Measurements from ENCODE around the gene LDB2.
"Not testable (repeated sequence)": the region's sequence is repeated elsewhere in the genome, so short reads cannot be mapped to it uniquely, and the experiment has no call there.

LDB2 gene

DNA sequence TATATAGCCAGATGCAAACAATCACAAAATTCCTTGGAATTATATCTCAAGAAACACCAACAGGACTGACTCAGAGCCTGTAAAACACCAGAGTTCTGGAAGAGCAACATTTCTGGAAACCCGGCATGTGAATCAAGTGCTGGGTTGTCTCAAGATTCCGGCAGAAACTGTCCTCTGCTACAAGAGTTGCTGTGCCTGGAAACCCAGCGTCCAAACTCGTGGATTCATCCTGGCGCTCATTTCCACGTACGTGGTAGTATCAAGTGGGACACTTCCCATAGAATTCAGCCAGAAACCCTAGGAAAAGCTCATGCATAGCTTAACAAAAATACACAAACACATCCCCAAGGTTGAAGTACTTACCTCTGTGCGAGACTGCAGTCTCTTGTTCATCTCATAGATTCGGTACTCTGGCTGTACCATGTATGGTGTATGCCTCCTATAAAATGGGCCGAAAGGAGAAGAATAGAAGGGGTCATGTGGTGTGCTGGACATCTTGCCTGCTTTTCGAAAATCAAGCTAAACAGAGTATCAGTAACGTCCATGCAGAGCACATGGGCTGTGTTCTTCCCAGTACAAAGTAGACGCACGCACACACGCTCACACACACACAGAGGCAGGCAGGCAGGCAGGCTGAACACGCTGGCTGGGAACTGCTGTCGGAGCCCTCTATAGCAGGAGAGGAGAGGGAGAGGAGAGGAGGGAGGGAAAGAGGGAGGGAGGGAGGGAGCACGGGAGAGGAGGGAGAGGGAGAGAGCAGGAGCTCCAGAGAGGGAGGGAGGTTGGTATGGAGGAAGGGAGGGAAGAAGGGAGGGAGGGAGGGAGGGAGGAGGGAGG, at the start of gene LDB2:
Gene LDB2, minus strand, starts transcription at position 655 of the 837 bp plus-strand sequence.
- no peak for DNase-seq

- DNase-seq: no peak
These were observed 44.0 kb upstream of the LDB2 start for GRCh38 chr4:16942491-16942890.

GRCh38 chr4:16939178-16939577, 40.7 kb upstream of the LDB2 start:
- no peak for DNase-seq

DNA sequence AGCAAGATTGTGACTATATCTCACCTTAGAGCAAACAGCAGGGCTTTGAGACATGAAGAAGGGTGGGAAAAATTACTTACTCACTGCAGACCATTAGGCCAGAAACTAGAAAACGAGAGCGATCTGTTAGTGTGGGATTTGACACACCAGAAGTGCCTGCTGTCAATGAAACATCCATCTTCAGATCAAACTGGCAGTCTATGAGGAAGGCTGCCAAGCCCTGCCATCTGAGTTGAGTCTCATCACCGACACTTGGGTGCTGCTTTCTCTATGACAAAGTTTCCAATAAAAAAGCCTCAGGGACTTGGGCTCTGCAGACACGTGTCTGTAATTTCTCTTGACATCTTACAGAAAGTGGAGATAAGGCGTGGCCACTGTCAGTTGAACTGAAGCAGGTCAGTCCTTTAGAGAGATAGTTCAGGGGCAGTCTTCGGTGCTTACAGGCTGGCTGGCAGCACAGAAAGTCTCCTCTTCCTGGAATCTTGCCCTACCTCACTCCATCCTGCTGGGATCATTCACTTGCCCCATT, 40.1 kb upstream of the LDB2 start:
- no peak for DNase-seq

DNA sequence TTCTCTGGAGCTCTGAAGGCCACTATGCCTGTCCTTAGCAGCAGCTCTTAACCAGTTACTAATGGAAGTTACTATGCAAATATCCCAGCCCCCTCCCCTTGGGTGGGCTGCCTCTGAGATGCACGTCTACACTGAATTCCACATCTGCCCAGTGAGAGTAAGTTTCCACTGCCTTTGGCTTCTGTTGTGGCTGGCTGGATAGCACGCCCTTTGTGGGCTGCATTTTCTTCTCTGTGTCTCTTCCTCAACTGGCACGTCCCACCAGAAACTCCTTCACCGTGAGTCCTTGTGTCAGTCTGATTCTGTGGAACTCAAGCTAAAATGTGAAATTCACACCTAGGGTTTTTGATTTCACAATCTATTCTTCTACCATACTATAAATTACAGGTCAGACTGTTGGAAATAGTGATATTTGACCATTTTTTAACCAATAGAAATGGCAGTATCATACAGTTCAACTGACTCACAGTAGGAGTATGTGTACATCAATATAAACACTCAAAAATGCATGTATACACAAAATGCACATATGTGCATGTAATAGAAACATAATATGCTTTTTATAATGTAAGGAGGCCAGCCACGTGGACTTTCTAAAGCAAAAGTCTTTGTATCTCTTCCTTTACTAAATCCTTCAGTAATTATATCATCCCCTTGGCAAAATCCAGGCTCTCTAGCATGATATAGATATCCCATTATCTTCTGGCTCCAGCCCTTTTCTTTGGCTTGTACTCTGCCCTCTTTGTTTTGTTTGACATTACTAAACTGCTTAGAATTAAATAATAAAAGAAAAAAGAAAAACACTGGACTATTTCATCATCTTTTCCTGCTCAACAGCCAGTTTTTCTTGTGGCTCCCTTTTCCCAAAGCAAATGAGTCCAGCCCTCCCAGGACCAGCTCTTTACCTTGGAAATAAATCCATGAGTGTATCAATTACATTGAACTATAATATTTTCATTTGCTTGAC, 33.2 kb upstream of the LDB2 start:
- DNase-seq: no peak

GRCh38 chr4:16926214-16926613, 27.8 kb upstream of the LDB2 start:
- DNase-seq: no peak

DNA sequence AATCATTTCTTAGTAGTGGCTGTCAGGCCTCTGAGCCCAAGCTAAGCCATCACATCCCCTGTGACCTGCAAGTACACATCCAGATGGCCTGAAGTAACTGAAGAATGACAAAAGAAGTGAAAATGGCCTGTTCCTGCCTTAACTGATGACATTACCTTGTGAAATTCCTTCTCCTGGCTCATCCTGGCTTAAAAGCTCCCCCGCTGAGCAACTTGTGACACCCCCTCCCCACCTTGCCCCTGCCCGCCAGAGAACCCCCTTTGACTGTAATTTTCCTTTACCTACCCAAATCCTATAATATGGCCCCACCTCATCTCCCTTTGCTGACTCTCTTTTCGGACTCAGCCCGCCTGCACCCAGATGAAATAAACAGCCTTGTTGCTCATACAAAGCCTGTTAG, 20.3 kb upstream of the LDB2 start:
- not testable (repeated sequence) for DNase-seq

DNA sequence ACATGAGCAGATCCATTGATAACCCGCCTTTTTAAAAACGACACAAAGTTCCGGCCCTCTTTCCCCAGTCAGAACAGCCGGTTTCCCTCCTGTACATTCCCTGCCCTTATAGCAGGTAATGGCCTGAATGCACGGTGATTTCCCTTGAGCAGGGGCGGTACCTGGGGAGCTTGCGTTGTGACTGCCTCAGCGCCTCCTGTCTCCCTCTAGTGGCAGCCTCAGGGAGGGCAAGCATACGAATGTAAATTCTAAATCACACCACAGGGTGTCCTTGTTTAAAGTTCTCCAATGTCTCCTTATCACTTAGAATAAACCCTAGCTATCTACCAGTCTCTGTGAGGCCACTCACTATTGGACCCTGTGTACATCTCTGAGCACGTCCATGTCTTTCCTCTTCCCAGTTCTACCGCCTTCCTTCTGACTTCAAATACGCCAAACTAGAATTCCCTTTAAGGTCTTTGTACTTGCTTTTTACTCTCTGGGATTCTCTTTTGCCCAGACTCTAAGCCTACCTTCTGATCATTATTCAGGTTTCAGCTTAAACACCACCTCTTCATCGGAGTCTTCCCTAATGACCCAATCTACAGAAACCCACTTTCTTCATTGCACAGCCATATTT, 18.4 kb upstream of the LDB2 start:
- DNase-seq: peak; percentile 62

DNA sequence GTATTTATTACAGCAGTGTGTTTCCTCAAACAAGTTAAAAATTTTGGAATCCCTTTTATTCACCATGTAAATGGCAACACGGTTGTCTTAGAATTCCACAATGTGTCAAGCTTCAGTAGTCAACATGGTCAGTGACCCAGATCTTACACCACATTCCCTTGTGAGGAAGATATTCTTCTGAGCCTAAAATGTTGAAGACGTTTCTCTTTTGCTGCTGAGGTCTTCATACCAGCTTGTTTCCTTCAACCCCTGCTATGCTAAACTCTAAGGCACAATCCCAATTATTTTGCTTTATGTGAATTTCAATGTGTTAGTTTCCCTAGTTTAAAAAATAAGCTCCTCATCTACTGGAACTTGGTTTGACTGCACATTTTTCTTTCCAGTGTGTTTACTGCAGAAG, 17.6 kb upstream of the LDB2 start:
- DNase-seq: no peak

DNA sequence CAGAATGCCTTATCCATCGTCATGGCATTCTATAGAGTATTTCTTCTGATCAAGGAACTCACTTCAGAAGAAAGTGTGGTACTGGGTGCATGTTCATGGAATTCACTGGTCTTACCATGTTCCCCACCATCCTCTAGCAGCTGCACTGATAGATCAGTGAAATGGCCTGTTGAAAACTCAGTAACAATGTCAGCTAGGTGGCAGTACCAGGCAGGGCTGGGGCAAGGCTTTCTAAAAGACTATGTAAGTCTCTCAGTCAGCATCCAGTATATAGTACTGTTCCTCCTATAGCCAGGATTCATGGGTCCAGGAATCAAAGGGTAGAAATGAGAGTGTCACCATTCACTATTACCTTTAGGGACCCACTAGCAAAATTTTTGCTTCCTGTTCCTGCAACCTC, 15.8 kb upstream of the LDB2 start:
- no peak for DNase-seq

GRCh38 chr4:16912896-16913295, 14.5 kb upstream of the LDB2 start:
- no peak for DNase-seq

GRCh38 chr4:16909281-16909680, 10.8 kb upstream of the LDB2 start:
- no peak for DNase-seq

GRCh38 chr4:16908377-16909021, 10.1 kb upstream of the LDB2 start:
- DNase-seq: no peak

GRCh38 chr4:16900325-16900724, 1.9 kb upstream of the LDB2 start:
- no peak for DNase-seq

DNA sequence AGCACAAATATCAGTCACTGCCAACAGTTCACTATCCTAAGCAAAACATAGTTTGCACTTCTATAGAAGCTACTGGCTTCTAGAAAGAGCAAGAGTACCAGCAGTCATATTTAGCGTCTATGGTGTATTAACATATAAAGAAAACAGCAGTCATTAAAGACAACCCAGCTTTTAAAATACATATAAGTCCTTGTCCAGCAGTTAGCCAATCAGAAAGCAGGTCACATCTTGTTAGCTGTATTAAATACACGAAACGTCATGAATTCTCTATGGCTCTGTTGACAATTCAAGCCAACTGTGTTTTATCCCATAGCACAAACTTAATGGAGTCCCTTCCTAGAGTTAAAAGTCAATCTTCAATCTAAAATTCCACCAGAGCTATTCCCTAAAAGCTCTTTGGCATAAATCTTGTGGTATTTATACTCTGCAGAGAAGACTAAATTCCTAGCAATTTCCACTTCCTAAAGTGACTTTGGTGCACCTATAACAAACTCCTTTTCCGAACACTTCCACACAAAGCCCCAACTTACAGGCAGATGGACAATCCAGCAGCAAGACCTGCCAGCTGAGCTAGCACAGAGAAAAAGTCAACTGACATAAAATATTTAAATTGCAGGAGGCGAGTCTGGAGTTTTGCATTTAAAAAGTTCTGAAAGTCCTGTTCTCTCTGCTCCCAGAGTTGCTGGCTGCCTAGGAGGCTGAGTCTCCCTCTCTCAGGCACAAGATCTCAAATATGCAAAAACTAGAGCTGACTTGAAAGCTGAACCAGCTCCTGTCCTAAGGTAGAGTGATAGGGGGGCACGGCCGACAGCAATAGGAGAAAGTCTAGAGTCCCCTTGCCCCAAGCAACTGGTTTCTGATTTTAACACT, 1.3 kb downstream of the LDB2 start:
- no peak for DNase-seq

DNA sequence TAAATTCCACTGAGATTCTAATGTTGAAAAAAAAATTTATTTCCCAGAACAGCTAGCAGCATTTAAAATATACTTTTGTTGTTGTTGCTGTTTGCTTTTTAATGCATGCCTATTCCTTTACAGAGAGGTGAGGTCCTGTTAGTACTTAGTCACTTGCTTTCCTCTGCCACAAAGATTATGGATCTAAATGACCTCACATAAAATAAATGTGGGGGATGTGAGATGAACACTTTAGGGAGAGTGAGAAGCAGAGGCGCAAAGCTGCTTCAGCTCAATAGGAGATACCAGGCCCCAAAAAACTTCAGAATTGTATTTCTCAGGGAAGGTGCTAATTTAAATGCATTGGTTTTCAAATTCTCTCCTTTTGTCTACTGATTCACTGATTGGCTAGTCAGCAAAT, 4.0 kb downstream of the LDB2 start:
- no peak for DNase-seq

- DNase-seq: no peak
These were observed 5.2 kb downstream of the LDB2 start for GRCh38 chr4:16893141-16893651.

DNA sequence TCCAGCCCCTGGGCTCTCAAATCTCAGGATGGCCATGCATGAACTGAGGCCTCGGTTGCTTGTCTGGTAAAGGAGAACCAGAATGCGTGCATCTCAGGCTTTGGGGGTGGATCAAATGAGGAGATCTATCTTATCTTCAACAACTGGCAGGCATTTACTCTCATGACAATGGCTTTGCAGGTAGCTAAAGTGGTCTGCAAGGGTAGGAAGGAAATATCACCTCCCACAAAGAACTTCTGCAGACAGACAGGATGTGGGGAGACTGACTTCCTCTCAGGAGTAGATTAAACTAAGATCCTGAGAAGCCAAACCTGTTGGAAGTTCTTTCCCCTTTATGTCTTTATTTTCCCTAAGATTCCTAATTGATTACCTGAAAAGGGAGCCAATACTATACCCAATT, 7.8 kb downstream of the LDB2 start:
- no peak for DNase-seq

- DNase-seq: no peak
These were observed 8.5 kb downstream of the LDB2 start for GRCh38 chr4:16889945-16890344.

GRCh38 chr4:16887887-16888286, 10.6 kb downstream of the LDB2 start:
- DNase-seq: no peak
